Measurements from ENCODE around the gene PDE10A. TPM values are rescaled to one million over a fixed set of nuclear protein-coding genes. Genes with fewer than 3 reads are reported as not detected.

Gene PDE10A
- total and polyA plus RNA-seq, 2 of the 8 experiments (the other 6 are each of a cell fraction or from before 2014, with no cell fraction given) = 1.1 to 2.4 TPM

DNA sequence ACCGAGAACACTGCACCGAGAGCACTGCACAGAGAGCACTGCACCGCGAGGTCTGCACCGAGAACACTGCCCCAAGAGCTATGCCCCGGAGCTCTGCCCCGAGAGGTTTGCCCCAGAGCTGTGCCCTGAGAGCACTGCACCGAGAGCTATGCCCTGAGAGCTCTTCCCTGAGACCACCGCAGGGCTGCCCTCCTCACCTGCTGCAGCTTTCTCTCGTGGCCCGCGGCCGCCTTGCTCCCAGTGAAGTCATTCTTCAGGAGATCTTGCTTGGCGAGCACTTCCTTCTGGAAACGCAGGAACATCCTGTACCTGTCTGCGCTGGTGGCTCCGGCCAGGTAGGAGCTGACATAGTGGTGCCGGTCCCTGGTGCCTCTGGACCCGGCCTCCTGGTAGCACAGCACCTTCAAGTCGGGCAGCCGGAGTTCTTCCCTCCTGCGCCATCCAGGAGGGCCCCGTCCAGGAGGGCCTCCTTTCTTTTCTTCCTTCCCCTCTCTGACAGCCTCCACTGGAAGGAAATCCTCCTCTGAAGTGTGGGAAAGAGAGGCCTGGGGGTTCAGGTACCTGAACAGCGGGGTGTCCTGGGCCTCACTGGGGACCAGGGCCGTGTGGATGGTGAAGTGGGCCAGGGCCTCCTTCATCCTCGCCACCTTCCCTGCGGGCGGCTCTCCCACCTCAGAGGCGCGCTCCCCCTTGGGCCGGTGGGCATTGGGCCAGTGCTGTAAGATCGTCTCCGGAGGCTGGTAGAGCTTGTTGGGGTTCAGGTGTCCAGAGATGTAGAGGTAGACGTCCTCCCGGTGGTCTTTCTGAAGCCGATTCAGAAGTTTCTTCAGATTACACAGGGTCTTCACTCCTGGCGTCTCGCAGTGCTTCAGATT lies 361.4 kb downstream of the PDE10A start (continued):
- TF ChIP-seq RXRA (IDR thresholded peaks at IDR 0.05; ENCODE audit: insufficient read depth, low read depth, low read length) = no peak
- no peak for TF ChIP-seq CHD2 (IDR thresholded peaks at IDR 0.05; ENCODE audit: low read length)
- no peak for TF ChIP-seq ZNF274 (IDR thresholded peaks at IDR 0.05; ENCODE audit: borderline replicate concordance, extremely low read depth, low read length)
- no peak for TF ChIP-seq BRCA1 (IDR thresholded peaks at IDR 0.05; ENCODE audit: low read depth, low read length)
- no peak for TF ChIP-seq SUZ12 (IDR thresholded peaks at IDR 0.05; ENCODE audit: low read length)
